KMS-11 (cell line): ENCODE data around the gene FSD1.

Experiments used
- H2AFZ ChIP-seq: fragments of 200-600 bp; sonication (generic); 2 replicates; pipeline ENCODE4 v1.6.1; 2016; ENCODE audit warnings: antibody characterized with exemption, mixed run types, low read depth
- H3K27ac ChIP-seq: fragments of 200-600 bp; sonication (generic); 2 replicates; pipeline ENCODE4 v1.6.1; 2016; ENCODE audit warnings: mild to moderate bottlenecking, mixed run types
- H3K27me3 ChIP-seq: fragments of 200-600 bp; sonication (generic); 2 replicates; pipeline ENCODE4 v1.6.1; 2017; ENCODE audit warnings: mild to moderate bottlenecking, low read depth, mixed run types, moderate library complexity; ENCODE audit not compliant: insufficient read depth
- H3K36me3 ChIP-seq: fragments of 200-600 bp; sonication (generic); 2 replicates; pipeline ENCODE4 v1.6.1; 2017; ENCODE audit warnings: mild to moderate bottlenecking, mixed run types; ENCODE audit not compliant: insufficient read depth
- H3K4me1 ChIP-seq: fragments of 200-600 bp; sonication (generic); 2 replicates; pipeline ENCODE4 v1.6.1; 2016; ENCODE audit warnings: mild to moderate bottlenecking, low read depth, mixed run types; ENCODE audit not compliant: poor library complexity, severe bottlenecking
- H3K4me2 ChIP-seq: fragments of 200-600 bp; sonication (generic); 2 replicates; pipeline ENCODE4 v1.7.0; 2016; ENCODE audit warnings: mild to moderate bottlenecking, mixed run types
- H3K4me3 ChIP-seq: fragments of 200-600 bp; sonication (generic); IDR thresholded peaks from 2 replicates; pipeline ENCODE4 v1.6.1; 2017; ENCODE audit warnings: low read depth, low read length, mixed read lengths; ENCODE audit not compliant: insufficient read depth
- H3K79me2 ChIP-seq: fragments of 200-600 bp; sonication (generic); 2 replicates; pipeline ENCODE4 v1.6.1; 2016; ENCODE audit warnings: low read depth, mixed run types; ENCODE audit not compliant: insufficient read depth
- H3K9ac ChIP-seq: fragments of 200-600 bp; sonication (generic); 2 replicates; pipeline ENCODE4 v1.6.1; 2016; ENCODE audit warnings: mild to moderate bottlenecking, mixed run types
- H4K20me1 ChIP-seq: fragments of 200-600 bp; sonication (generic); 2 replicates; pipeline ENCODE4 v1.6.1; 2016; ENCODE audit warnings: mild to moderate bottlenecking, mixed run types; ENCODE audit not compliant: insufficient read depth
- TF ChIP-seq, protein P1 (sequence below): fragments of 200-600 bp; sonication (generic); conservative IDR thresholded peaks from 2 replicates; pipeline ENCODE4 v1.6.1; 2017; ENCODE audit warnings: low read depth, mild to moderate bottlenecking, antibody characterized with exemption, low read length, moderate library complexity, mixed read lengths

FSD1 gene

GRCh38 chr19:4318460-4318859 is 14.1 kb downstream of the FSD1 start:
- H2AFZ ChIP-seq: no peak overlapping the region
- H3K27ac ChIP-seq: no peak overlapping the region
- H4K20me1 ChIP-seq: no peaks in the 10 kb centered on the region
- H3K9ac ChIP-seq: no peak overlapping the region
- no peaks in the 10 kb centered on the region for H3K4me1 ChIP-seq
- TF ChIP-seq, protein P1, sequence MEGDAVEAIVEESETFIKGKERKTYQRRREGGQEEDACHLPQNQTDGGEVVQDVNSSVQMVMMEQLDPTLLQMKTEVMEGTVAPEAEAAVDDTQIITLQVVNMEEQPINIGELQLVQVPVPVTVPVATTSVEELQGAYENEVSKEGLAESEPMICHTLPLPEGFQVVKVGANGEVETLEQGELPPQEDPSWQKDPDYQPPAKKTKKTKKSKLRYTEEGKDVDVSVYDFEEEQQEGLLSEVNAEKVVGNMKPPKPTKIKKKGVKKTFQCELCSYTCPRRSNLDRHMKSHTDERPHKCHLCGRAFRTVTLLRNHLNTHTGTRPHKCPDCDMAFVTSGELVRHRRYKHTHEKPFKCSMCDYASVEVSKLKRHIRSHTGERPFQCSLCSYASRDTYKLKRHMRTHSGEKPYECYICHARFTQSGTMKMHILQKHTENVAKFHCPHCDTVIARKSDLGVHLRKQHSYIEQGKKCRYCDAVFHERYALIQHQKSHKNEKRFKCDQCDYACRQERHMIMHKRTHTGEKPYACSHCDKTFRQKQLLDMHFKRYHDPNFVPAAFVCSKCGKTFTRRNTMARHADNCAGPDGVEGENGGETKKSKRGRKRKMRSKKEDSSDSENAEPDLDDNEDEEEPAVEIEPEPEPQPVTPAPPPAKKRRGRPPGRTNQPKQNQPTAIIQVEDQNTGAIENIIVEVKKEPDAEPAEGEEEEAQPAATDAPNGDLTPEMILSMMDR: no peak
- H3K27me3 ChIP-seq: no peaks in the 10 kb centered on the region; the same call in 1 of the 2 replicates
- H3K4me2 ChIP-seq: no peak overlapping the region
- no peaks in the 10 kb centered on the region for H3K36me3 ChIP-seq
- no peaks in the 10 kb centered on the region for H3K79me2 ChIP-seq
- H3K4me3 ChIP-seq: no peak overlapping the region

DNA sequence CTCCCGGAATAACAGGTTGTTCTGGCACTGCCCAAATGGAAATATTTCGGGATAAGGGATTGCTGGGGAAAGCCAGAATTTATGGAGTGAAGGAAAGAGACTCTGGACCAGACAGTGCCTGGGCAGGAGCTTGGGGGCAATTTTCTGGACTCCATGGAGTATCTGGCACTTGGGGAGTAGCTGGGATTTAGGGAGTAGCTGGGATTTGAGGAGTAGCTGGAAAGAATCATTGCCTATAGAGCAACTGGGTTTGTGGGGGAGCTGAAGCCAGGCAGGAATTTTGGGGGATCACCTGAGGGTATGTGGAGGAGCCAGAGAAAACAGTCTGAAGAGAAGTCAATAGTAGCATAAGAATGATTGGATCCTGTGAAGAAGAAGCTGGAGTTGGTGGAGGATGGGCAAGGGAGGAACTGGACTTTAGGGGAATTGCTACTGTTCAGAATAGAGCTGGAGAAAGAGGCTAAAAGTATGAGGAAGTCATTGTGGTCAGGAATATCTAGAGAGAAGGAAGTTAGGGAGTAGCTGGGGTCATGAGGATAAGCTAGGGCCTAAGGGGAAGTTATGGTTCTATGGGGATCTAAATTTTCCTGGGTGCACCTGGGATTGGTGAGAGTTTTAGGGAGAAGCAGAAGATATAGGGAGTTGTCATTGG is 14.8 kb downstream of the FSD1 start:
- no peaks in the 10 kb centered on the region for H3K36me3 ChIP-seq
- H3K4me2 ChIP-seq: no peak overlapping the region
- no peaks in the 10 kb centered on the region for H3K4me1 ChIP-seq
- no peak overlapping the region for H3K9ac ChIP-seq
- H3K4me3 ChIP-seq: no peak overlapping the region
- H3K27me3 ChIP-seq: no peaks in the 10 kb centered on the region; the same call in 1 of the 2 replicates
- no peak overlapping the region for H2AFZ ChIP-seq
- no peak overlapping the region for H3K27ac ChIP-seq
- H4K20me1 ChIP-seq: no peaks in the 10 kb centered on the region
- TF ChIP-seq, protein P1: no peak
- no peaks in the 10 kb centered on the region for H3K79me2 ChIP-seq

DNA sequence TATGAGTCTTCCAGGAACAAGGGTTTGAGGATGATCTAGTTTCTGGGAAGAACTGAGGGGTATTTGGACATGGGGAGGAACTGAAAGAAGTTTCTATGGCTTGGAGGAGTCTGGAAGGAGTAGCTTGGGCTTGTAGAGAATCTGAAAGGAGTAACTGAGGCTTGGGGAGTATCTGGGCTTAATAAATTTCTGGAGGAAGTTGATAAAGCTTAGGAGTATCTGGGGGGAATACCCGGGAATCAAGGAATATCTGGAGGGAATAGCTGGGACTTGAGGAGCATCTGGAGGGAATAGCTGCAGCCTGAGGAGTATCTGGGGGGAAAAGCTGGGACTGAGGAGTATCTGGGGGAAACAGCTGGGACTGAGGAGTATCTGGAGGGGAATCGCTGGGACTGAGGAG is 16.0 kb downstream of the FSD1 start:
- Histone ChIP-seq H3K27ac (no peak overlapping the region), H3K4me3 (no peak overlapping the region), H3K4me2 (no peak overlapping the region), H3K27me3 (no peaks in the 10 kb centered on the region; the same call in 1 of the 2 replicates), H3K4me1 (no peaks in the 10 kb centered on the region), H3K9ac (no peak overlapping the region), H4K20me1 (no peaks in the 10 kb centered on the region), H3K79me2 (no peaks in the 10 kb centered on the region), H3K36me3 (no peaks in the 10 kb centered on the region), H2AFZ (no peak overlapping the region)
- TF ChIP-seq, protein P1: no peak

DNA sequence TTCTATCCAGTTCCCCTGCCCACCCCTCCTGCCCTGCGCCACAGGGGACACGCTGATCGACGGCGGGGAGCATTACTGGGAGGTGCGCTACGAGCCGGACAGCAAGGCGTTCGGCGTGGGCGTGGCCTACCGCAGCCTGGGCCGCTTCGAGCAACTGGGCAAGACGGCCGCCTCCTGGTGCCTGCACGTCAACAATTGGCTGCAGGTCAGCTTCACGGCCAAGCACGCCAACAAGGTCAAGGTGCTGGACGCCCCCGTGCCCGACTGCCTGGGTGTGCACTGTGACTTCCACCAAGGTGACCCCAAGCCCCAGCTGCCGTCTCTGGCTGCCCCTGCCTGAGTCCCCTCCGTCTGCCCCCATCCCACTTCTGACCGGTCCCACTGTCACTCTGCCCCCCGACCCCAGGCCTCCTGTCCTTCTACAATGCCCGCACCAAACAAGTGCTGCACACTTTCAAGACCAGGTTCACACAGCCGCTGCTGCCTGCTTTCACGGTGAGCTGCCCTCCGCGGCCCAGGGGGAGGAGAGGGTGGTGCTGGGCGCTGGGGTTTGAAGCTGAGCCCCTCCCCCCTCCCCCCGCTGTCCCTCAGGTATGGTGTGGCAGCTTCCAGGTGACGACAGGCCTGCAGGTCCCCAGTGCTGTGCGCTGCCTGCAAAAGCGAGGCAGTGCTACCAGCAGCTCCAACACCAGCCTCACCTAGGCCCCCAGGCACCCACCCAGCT is 18.7 kb downstream of the FSD1 start:
- Histone ChIP-seq H3K4me1 (no peaks in the 10 kb centered on the region), H3K4me2 (no peak overlapping the region), H3K79me2 (no peaks in the 10 kb centered on the region)

More for the DNA sequence above, 18.7 kb downstream of the FSD1 start:
- H4K20me1 ChIP-seq: no peaks in the 10 kb centered on the region
- no peak overlapping the region for H3K4me3 ChIP-seq
- H2AFZ ChIP-seq: no peak overlapping the region
- TF ChIP-seq, protein P1: no peak
- no peak overlapping the region for H3K27ac ChIP-seq
- no peak overlapping the region for H3K9ac ChIP-seq
- H3K36me3 ChIP-seq: no peaks in the 10 kb centered on the region
- H3K27me3 ChIP-seq: no peaks in the 10 kb centered on the region
